H1 (cell line): ENCODE data around the gene GRM7. TPM values are rescaled to one million over a fixed set of nuclear protein-coding genes. Genes with fewer than 3 reads are reported as not detected.

ENCODE experiments used
- CTCF ChIA-PET: fragments of 300-600 bp; sonication (Branson Sonifier 250); formaldehyde crosslinking; loops from one replicate; lab custom pipeline; 2021; ENCODE audit not compliant: partially characterized antibody; lab: Charles Lee
- POLR2A ChIA-PET: fragments of 300-600 bp; sonication (Branson Sonifier 250); formaldehyde crosslinking; loops from one replicate; lab custom pipeline; 2021; ENCODE audit warnings: inconsistent platforms; ENCODE audit not compliant: partially characterized antibody; lab: Charles Lee
- DNase-seq, 2 experiments: peaks; one replicate each; pipeline versions ENCODE4 v3.0.0 to v3.0.0-alpha.2; 2010 to 2022; ENCODE audit warnings: low spot score in 2 of 2, low read depth in 1 of 2, mixed read lengths in 1 of 2
- FAIRE-seq: peaks from 2 replicates; lab custom pipeline; 2011; peaks lifted over from hg19 to GRCh38; lab: Jason Lieb, UNC
- H2AFZ ChIP-seq: 2 replicates; pipeline ENCODE4 v1.8.1; 2012; ENCODE audit warnings: low read length, inconsistent platforms
- H2AK5ac ChIP-seq: 2 replicates; pipeline ENCODE4 v1.6.1; 2013; ENCODE audit warnings: low read depth, low read length
- H2BK120ac ChIP-seq: replicated peaks from 2 replicates; pipeline ENCODE3; 2013; ENCODE audit warnings: low read depth, low read length, inconsistent platforms
- H2BK12ac ChIP-seq: 2 replicates; pipeline ENCODE4 v1.6.1; 2013; ENCODE audit warnings: low read depth, low read length
- H2BK15ac ChIP-seq: 2 replicates; pipeline ENCODE4 v1.6.1; 2013; ENCODE audit warnings: low read length
- H2BK20ac ChIP-seq: 2 replicates; pipeline ENCODE4 v1.6.1; 2013; ENCODE audit warnings: low read length
- H2BK5ac ChIP-seq: 2 replicates; pipeline ENCODE4 v1.6.1; 2013; ENCODE audit warnings: low read depth, low read length
- H3K14ac ChIP-seq: 2 replicates; pipeline ENCODE4 v1.6.1; 2013; ENCODE audit warnings: inconsistent platforms; ENCODE audit not compliant: insufficient read length
- H3K18ac ChIP-seq: 2 replicates; pipeline ENCODE4 v1.6.1; 2013; ENCODE audit warnings: low read length; ENCODE audit errors: extremely low read depth
- H3K23ac ChIP-seq: 2 replicates; pipeline ENCODE4 v1.6.1; 2013; ENCODE audit warnings: inconsistent platforms; ENCODE audit not compliant: insufficient read length
- H3K23me2 ChIP-seq: 2 replicates; pipeline ENCODE4 v1.6.1; 2013; ENCODE audit warnings: low read depth, low read length
- H3K27ac ChIP-seq: 2 replicates; pipeline ENCODE4 v1.6.1; 2011; ENCODE audit warnings: low read depth, low read length, inconsistent platforms
- H3K27me3 ChIP-seq, 4 experiments: replicated peaks in 1 of 4; 1 replicate in 1 of 4; 2 replicates in 3 of 4; pipeline versions ENCODE4 v1.6.1 to v1.8.1; 2011 to 2013; ENCODE audit warnings: low read length in 3 of 4, mild to moderate bottlenecking in 3 of 4, inconsistent platforms in 2 of 4, mixed read lengths in 2 of 4, moderate library complexity in 1 of 4; ENCODE audit not compliant: control insufficient read depth in 3 of 4, insufficient read depth in 3 of 4; ENCODE audit errors: extremely low read depth in 1 of 4
- H3K36me3 ChIP-seq, 4 experiments: 2 replicates each; pipeline versions ENCODE4 v1.6.1 to v1.8.1; 2011 to 2013; ENCODE audit warnings: mild to moderate bottlenecking in 4 of 4, low read length in 3 of 4, moderate library complexity in 2 of 4, control low read depth in 1 of 4, inconsistent platforms in 1 of 4; ENCODE audit not compliant: insufficient read depth in 4 of 4, control insufficient read depth in 2 of 4
- H3K4ac ChIP-seq: replicated peaks from 2 replicates; pipeline ENCODE3; 2013; ENCODE audit warnings: low read length, low read depth, mixed read lengths, inconsistent platforms; ENCODE audit not compliant: insufficient read length
- H3K4me1 ChIP-seq, 4 experiments: replicated peaks in 1 of 4; 1 replicate in 1 of 4; 2 replicates in 3 of 4; pipeline versions ENCODE4 v1.6.1 to v1.8.1; 2011 to 2013; ENCODE audit warnings: low read length in 3 of 4, inconsistent platforms in 2 of 4, mixed read lengths in 1 of 4; ENCODE audit not compliant: insufficient read depth in 4 of 4, control insufficient read depth in 3 of 4
- H3K4me2 ChIP-seq, 2 experiments: 2 replicates each; pipeline versions ENCODE4 v1.6.1 to v1.8.1; 2011 to 2013; ENCODE audit warnings: low read depth in 2 of 2, low read length in 2 of 2, control low read depth in 1 of 2, inconsistent platforms in 1 of 2, mild to moderate bottlenecking in 1 of 2; ENCODE audit not compliant: insufficient read depth in 1 of 2
- H3K4me3 ChIP-seq, 4 experiments: fragments of 200-600, 300-600 bp in 1 of 4; sonication (generic), shearing (Covaris generic), sonication (Bioruptor Twin) in 1 of 4; 2 replicates each; pipeline versions ENCODE4 v1.5.1 to v1.8.1; 2011 to 2016; ENCODE audit warnings: low read length in 4 of 4, low read depth in 3 of 4, control low read depth in 2 of 4, inconsistent platforms in 2 of 4, mild to moderate bottlenecking in 2 of 4, mixed read lengths in 1 of 4, moderate library complexity in 1 of 4; ENCODE audit not compliant: insufficient read depth in 2 of 4; ENCODE audit errors: extremely low read depth in 1 of 4
- H3K56ac ChIP-seq: replicated peaks from 2 replicates; pipeline ENCODE3; 2013; ENCODE audit warnings: low read depth, mild to moderate bottlenecking, mixed read lengths, low read length, inconsistent platforms; ENCODE audit not compliant: insufficient read length
- H3K79me1 ChIP-seq: 2 replicates; pipeline ENCODE4 v1.6.1; 2013; ENCODE audit warnings: low read depth, low read length, control low read depth
- H3K79me2 ChIP-seq, 2 experiments: 2 replicates each; pipeline versions ENCODE4 v1.6.1 to v1.8.1; 2012 to 2013; ENCODE audit warnings: low read length in 2 of 2, mild to moderate bottlenecking in 2 of 2, inconsistent platforms in 1 of 2; ENCODE audit not compliant: insufficient read depth in 2 of 2, control insufficient read depth in 1 of 2
- H3K9ac ChIP-seq, 4 experiments: replicated peaks in 1 of 4; 1 replicate in 1 of 4; 2 replicates in 3 of 4; pipeline versions ENCODE4 v1.6.1 to v1.8.1; 2011 to 2013; ENCODE audit warnings: low read depth in 3 of 4, low read length in 3 of 4, control low read depth in 2 of 4, mild to moderate bottlenecking in 2 of 4, moderate library complexity in 2 of 4, inconsistent platforms in 1 of 4; ENCODE audit errors: extremely low read depth in 1 of 4
- H3K9me3 ChIP-seq, 2 experiments: 2 replicates each; pipeline versions ENCODE4 v1.6.1 to v1.8.1; 2012 to 2013; ENCODE audit warnings: mild to moderate bottlenecking in 2 of 2, moderate library complexity in 2 of 2, control low read depth in 1 of 2, inconsistent platforms in 1 of 2, low read depth in 1 of 2, low read length in 1 of 2, mixed read lengths in 1 of 2; ENCODE audit not compliant: insufficient read depth in 2 of 2
- H4K20me1 ChIP-seq, 2 experiments: replicated peaks in 1 of 2; 2 replicates each; pipeline versions ENCODE3 to v1.8.1; 2011 to 2013; ENCODE audit warnings: inconsistent platforms in 2 of 2, low read length in 2 of 2, mild to moderate bottlenecking in 1 of 2; ENCODE audit not compliant: insufficient read depth in 2 of 2, control insufficient read depth in 1 of 2
- H4K5ac ChIP-seq: 2 replicates; pipeline ENCODE4 v1.6.1; 2013; ENCODE audit warnings: low read length, low read depth, mixed read lengths, inconsistent platforms; ENCODE audit not compliant: insufficient read length
- H4K8ac ChIP-seq: 2 replicates; pipeline ENCODE4 v1.8.0; 2013; ENCODE audit warnings: mild to moderate bottlenecking, moderate library complexity, low read length, inconsistent platforms; ENCODE audit not compliant: insufficient read depth; ENCODE audit errors: extremely low read depth
- H4K91ac ChIP-seq: replicated peaks from 2 replicates; pipeline ENCODE3; 2013; ENCODE audit warnings: low read length, mixed read lengths, inconsistent platforms; ENCODE audit not compliant: insufficient read length
- CBX5 ChIP-seq: fragments of 300-800, 300-1000 bp; sonication (generic); IDR thresholded peaks from 2 replicates; pipeline ENCODE4 v1.7.1; 2016; ENCODE audit warnings: antibody characterized with exemption, low read length, low read depth
- CEBPB ChIP-seq: IDR thresholded peaks from 2 replicates; pipeline ENCODE4 v1.6.1; 2012; ENCODE audit warnings: low read depth, low read length
- CHD1 ChIP-seq: IDR thresholded peaks from 2 replicates; pipeline ENCODE4 v1.6.1; 2012; ENCODE audit warnings: low read depth, low read length, improper control_type of control experiment
- CREB1 ChIP-seq: IDR thresholded peaks from 2 replicates; pipeline ENCODE4 v1.6.1; 2012; ENCODE audit warnings: inconsistent platforms
- CTBP2 ChIP-seq: IDR thresholded peaks from 2 replicates; pipeline ENCODE4 v1.7.0; 2011; ENCODE audit warnings: borderline replicate concordance, mild to moderate bottlenecking, moderate library complexity, mixed read lengths, low read length; ENCODE audit not compliant: insufficient read depth, insufficient read length
- GABPA ChIP-seq: IDR thresholded peaks from 2 replicates; pipeline ENCODE4 v1.6.1; 2011; ENCODE audit warnings: mild to moderate bottlenecking, low read length, moderate library complexity, borderline replicate concordance; ENCODE audit not compliant: insufficient read depth
- GTF2F1 ChIP-seq: IDR thresholded peaks from 2 replicates; pipeline ENCODE4 v1.6.1; 2012; ENCODE audit warnings: low read depth, low read length, improper control_type of control experiment, borderline replicate concordance
- KDM1A ChIP-seq: fragments of 200-600, 300-600 bp; sonication (generic); IDR thresholded peaks from 2 replicates; pipeline ENCODE4 v1.7.1; 2016; ENCODE audit warnings: mild to moderate bottlenecking, low read length, borderline replicate concordance
- KDM5A ChIP-seq: fragments of 200-600 bp; IDR thresholded peaks from 2 replicates; pipeline ENCODE4 v1.7.1; 2012; ENCODE audit warnings: mild to moderate bottlenecking, low read length, inconsistent platforms, mixed read lengths
- NRF1 ChIP-seq: IDR thresholded peaks from 2 replicates; pipeline ENCODE4 v1.6.1; 2011; ENCODE audit warnings: mild to moderate bottlenecking, low read depth, low read length, improper control_type of control experiment
- POLR2A ChIP-seq, 2 experiments: IDR thresholded peaks; 1 replicate in 1 of 2; 2 replicates in 1 of 2; pipeline ENCODE4 v1.6.1; 2011; ENCODE audit warnings: low read depth in 2 of 2, low read length in 2 of 2, mild to moderate bottlenecking in 2 of 2; ENCODE audit errors: control extremely low read depth in 1 of 2
- TAF1 ChIP-seq: IDR thresholded peaks from 2 replicates; pipeline ENCODE4 v1.6.1; 2011; ENCODE audit warnings: mild to moderate bottlenecking, low read depth, low read length
- TAF7 ChIP-seq: optimal IDR thresholded peaks from 2 replicates; pipeline ENCODE3; 2011; ENCODE audit warnings: low read depth, mild to moderate bottlenecking, inconsistent platforms, low read length, moderate library complexity, borderline replicate concordance
- TCF12 ChIP-seq: IDR thresholded peaks from 2 replicates; pipeline ENCODE4 v1.6.1; 2011; ENCODE audit warnings: low read depth, mild to moderate bottlenecking, low read length
- YY1 ChIP-seq: IDR thresholded peaks from 2 replicates; pipeline ENCODE4 v1.6.1; 2011; ENCODE audit warnings: low read depth, mild to moderate bottlenecking, low read length
- WGBS, 2 experiments: shearing (Covaris generic) in 1 of 2; methylation state at CpG; one replicate each; pipeline versions ENCODE4 v1.1.6 to v1.1.7; 2013 to 2015; ENCODE audit warnings: low lambda C conversion rate in 2 of 2, mixed read lengths in 2 of 2, inconsistent platforms in 1 of 2, low coverage in 1 of 2, missing lambda C conversion rate in 1 of 2; ENCODE audit not compliant: insufficient replicate concordance in 2 of 2, insufficient coverage in 1 of 2, insufficient read length in 1 of 2; ENCODE audit errors: extremely low coverage in 1 of 2, missing lambda C conversion rate in 1 of 2; 5-methylcytosine and 5-hydroxymethylcytosine counted together
- polyA plus RNA-seq, 7 experiments: library from polyadenylated mRNA; depleted of rRNA in 3 of 7; stranded (reverse) in 5 of 7; unstranded in 2 of 7; fragments of >200 nt in 5 of 7; fragments of 200-250 nt in 2 of 7; gene quantifications; 1 replicate in 5 of 7; 2 replicates in 1 of 7; 4 replicates in 1 of 7; pipeline versions ENCODE4 v1.2.1 to v1.2.3, GENCODE V29; 2011 to 2013; ENCODE audit warnings: missing spikeins in 2 of 7, mixed read lengths in 2 of 7
- total RNA-seq: library from RNA; stranded (reverse); fragmentation: NEBNext Ultra II Directional; extraction: Animal tissue kit (Norgen Biotek cat#: 25700); gene quantifications from 2 replicates; pipeline ENCODE4 v1.2.1, GENCODE V29; 2021
- TF ChIP-seq, protein P1 (sequence below): IDR thresholded peaks from 2 replicates; pipeline ENCODE4 v1.6.1; 2012; ENCODE audit warnings: inconsistent platforms

The GRM7 gene
- total and polyA plus RNA-seq, 2 of the 8 experiments (the other 6 are each of a cell fraction or from before 2014, with no cell fraction given) = 0.17 to 0.24 TPM

DNA sequence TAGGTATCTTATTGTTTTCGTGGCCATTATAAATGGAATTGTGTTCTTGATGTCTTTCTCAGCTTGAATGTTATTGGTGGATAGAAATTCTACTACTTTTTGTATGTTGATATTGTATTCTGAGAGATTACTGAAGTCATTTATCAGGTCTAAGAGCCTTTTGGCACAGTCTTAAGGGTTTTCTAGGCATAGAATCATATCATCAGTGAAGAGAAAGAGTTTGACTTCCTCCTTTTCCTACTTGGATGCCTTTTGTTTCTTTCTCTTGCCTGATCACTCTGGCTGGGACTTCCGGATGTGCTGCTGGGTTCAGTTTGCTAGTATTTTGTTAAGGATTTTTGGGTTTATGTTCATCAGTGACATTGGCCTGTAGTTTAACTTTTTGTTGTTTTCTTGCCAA lies 527.1 kb downstream of the GRM7 start:
- no peak overlapping the region for H2BK12ac ChIP-seq
- DNase-seq (no peak), FAIRE-seq (no peak)
- no peak overlapping the region for H3K4me3 ChIP-seq
- H3K23ac ChIP-seq = no peak overlapping the region
- no peak overlapping the region for H3K4me2 ChIP-seq
- H2BK120ac ChIP-seq = no peak overlapping the region
- H2AK5ac ChIP-seq = no peak overlapping the region
- H4K91ac ChIP-seq = no peak overlapping the region
- no peaks in the 10 kb centered on the region for H3K23me2 ChIP-seq
- no peak overlapping the region for H3K56ac ChIP-seq
- H2AFZ ChIP-seq = no peak overlapping the region
- no peak overlapping the region for H4K8ac ChIP-seq
- POLR2A ChIA-PET = no interaction called here
- no peak overlapping the region for H2BK20ac ChIP-seq
- H3K9me3 ChIP-seq = no peaks in the 10 kb centered on the region
- WGBS, 2 experiments = 90% methylated on average over 2 of the region's 2 CpGs; no CpG with 5 or more reads in 1 of the 2 experiments
- H3K14ac ChIP-seq = no peak overlapping the region
- H3K27ac ChIP-seq = no peak overlapping the region
- no peaks in the 10 kb centered on the region for H3K36me3 ChIP-seq
- no peaks in the 10 kb centered on the region for H3K79me2 ChIP-seq
- CTCF ChIA-PET = no interaction called here
- no peak overlapping the region for H3K9ac ChIP-seq
- H3K27me3 ChIP-seq = no peaks in the 10 kb centered on the region
- H2BK5ac ChIP-seq = no peak overlapping the region
- H4K5ac ChIP-seq = no peak overlapping the region
- no peak overlapping the region for H2BK15ac ChIP-seq
- no peaks in the 10 kb centered on the region for H4K20me1 ChIP-seq
- no peaks in the 10 kb centered on the region for H3K4me1 ChIP-seq
- no peak overlapping the region for H3K4ac ChIP-seq
- H3K18ac ChIP-seq = no peak overlapping the region
- H3K79me1 ChIP-seq = no peaks in the 10 kb centered on the region
- no peak for TF ChIP-seq GABPA
- TF ChIP-seq CREB1 = no peak
- no peak for TF ChIP-seq GTF2F1
- no peak for TF ChIP-seq POLR2A (IDR thresholded peaks at IDR 0.05; ENCODE audit: control extremely low read depth in 1 of 2, low read depth in 2 of 2, low read length in 2 of 2)
- TF ChIP-seq CHD1 = no peak
- TF ChIP-seq CEBPB = no peak
- no peak for TF ChIP-seq NRF1
- no peak for TF ChIP-seq KDM5A
- TF ChIP-seq TCF12 = no peak
- TF ChIP-seq, protein P1, sequence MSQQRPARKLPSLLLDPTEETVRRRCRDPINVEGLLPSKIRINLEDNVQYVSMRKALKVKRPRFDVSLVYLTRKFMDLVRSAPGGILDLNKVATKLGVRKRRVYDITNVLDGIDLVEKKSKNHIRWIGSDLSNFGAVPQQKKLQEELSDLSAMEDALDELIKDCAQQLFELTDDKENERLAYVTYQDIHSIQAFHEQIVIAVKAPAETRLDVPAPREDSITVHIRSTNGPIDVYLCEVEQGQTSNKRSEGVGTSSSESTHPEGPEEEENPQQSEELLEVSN = no peak
- no peak for TF ChIP-seq CBX5
- TF ChIP-seq CTBP2 = no peak
- no peak for TF ChIP-seq TAF7
- no peak for TF ChIP-seq TAF1
- no peak for TF ChIP-seq YY1
- TF ChIP-seq KDM1A = no peak
